Measurements from ENCODE around the gene OR2B2. TPM values are rescaled to one million over a fixed set of nuclear protein-coding genes. Genes with fewer than 3 reads are reported as not detected.

Gene OR2B2
- total and polyA plus RNA-seq, 9 donors = not detected

GRCh38 chr6:27890445-27891319, 21.5 kb downstream of the OR2B2 start:
- Histone ChIP-seq H3K4me1 (ENCODE audit: insufficient read depth) (peaks cover 15% of the 10 kb centered on the region), H3K36me3 (no peaks in the 10 kb centered on the region), H3K4me3 (peak overlapping the region; percentile 5), H3K9me3 (no peaks in the 10 kb centered on the region), H3K27ac (no peak overlapping the region), H3K27me3 (no peaks in the 10 kb centered on the region)
- DNase-seq = no peak
- WGBS, 3 donors = 2% methylated on average over 50 of the region's 50 CpGs
- TF ChIP-seq EP300 (IDR thresholded peaks at IDR 0.05) = no peak
- TF ChIP-seq POLR2A (IDR thresholded peaks at IDR 0.05) = no peak
- no peak for TF ChIP-seq CTCF (IDR thresholded peaks at IDR 0.05)
- intact Hi-C loops (cut with DNase I) = loop anchor here in 3 of 4 donors (10.0 kb wide), 4 partner anchors 376 to 736 kb away; no protein-coding TSS in a partner anchor

- intact Hi-C loops (cut with DNase I) = loop anchor here in 3 of 4 donors (10.0 kb wide), 4 partner anchors 375 to 735 kb away; no protein-coding TSS in a partner anchor
- DNase-seq = no peak
- H3K36me3 ChIP-seq = no peaks in the 10 kb centered on the region
- H3K9me3 ChIP-seq = no peaks in the 10 kb centered on the region
- H3K27me3 ChIP-seq = no peaks in the 10 kb centered on the region
- no peak for TF ChIP-seq POLR2A (IDR thresholded peaks at IDR 0.05)
- TF ChIP-seq CTCF (IDR thresholded peaks at IDR 0.05) = no peak
- no peak for TF ChIP-seq EP300 (IDR thresholded peaks at IDR 0.05)
- peaks cover 15% of the 10 kb centered on the region for H3K4me1 ChIP-seq (ENCODE audit: insufficient read depth)
- 21 to 24% (median 23%) methylated on average over 19 of the region's 19 CpGs for WGBS, 3 donors
- no peak overlapping the region for H3K4me3 ChIP-seq
- H3K27ac ChIP-seq = no peak overlapping the region
Measured at GRCh38 chr6:27889628-27890444, 22.4 kb downstream of the OR2B2 start.

GRCh38 chr6:27889275-27889627, 22.9 kb downstream of the OR2B2 start:
- Histone ChIP-seq H3K27ac (no peak overlapping the region), H3K4me3 (no peak overlapping the region), H3K4me1 (ENCODE audit: insufficient read depth) (peaks cover 15% of the 10 kb centered on the region), H3K9me3 (no peaks in the 10 kb centered on the region), H3K27me3 (no peaks in the 10 kb centered on the region), H3K36me3 (no peaks in the 10 kb centered on the region)
- DNase-seq = no peak
- no peak for TF ChIP-seq CTCF (IDR thresholded peaks at IDR 0.05)
- TF ChIP-seq POLR2A (IDR thresholded peaks at IDR 0.05) = no peak
- no peak for TF ChIP-seq EP300 (IDR thresholded peaks at IDR 0.05)
- intact Hi-C loops (cut with DNase I) = no loop called here
- 55 to 59% (median 57%) methylated on average over 3 of the region's 3 CpGs for WGBS, 3 donors

- Histone ChIP-seq H3K27me3 (no peaks in the 10 kb centered on the region), H3K4me3 (no peak overlapping the region), H3K9me3 (no peaks in the 10 kb centered on the region), H3K36me3 (no peaks in the 10 kb centered on the region), H3K27ac (no peak overlapping the region), H3K4me1 (ENCODE audit: insufficient read depth) (peaks cover 11% of the 10 kb centered on the region)
- TF ChIP-seq POLR2A (IDR thresholded peaks at IDR 0.05) (no peak), CTCF (IDR thresholded peaks at IDR 0.05) (no peak)
- 71 to 84% (median 78%) methylated on average over 2 of the region's 2 CpGs for WGBS, 3 donors
- DNase-seq = no peak
- intact Hi-C loops (cut with DNase I) = no loop called here
Measured at GRCh38 chr6:27888566-27888965, 23.6 kb downstream of the OR2B2 start.
